Measurements from ENCODE around the gene WBP2.

WBP2 gene

GRCh38 chr17:75878174-75878998 is 23.3 kb upstream of the WBP2 start, which contains the start of gene TRIM47 (continued):
- TF ChIP-seq KLF10 (tag by site-specific recombination; IDR thresholded peaks at IDR 0.05) (0 out of 2 replicates have a peak, but pooled peaks have one; percentile 17), ZNF548 (tag by site-specific recombination; IDR thresholded peaks at IDR 0.05) (peak; percentile 14; the same call in 1 of the 2 replicates), HOXD13 (CRISPR knock-in tag; IDR thresholded peaks at IDR 0.05; ENCODE audit: borderline replicate concordance) (no peak), GLIS1 (tag by site-specific recombination; IDR thresholded peaks at IDR 0.05) (peak; percentile 93), ZNF335 (tag by site-specific recombination; conservative IDR thresholded peaks at IDR 0.05) (peak; percentile 67), ZFP3 (tag by site-specific recombination; IDR thresholded peaks at IDR 0.05; ENCODE audit: low read depth) (no peak), ZBTB8A (tag by site-specific recombination; IDR thresholded peaks at IDR 0.05) (peak; percentile 85), ZNF76 (tag by site-specific recombination; IDR thresholded peaks at IDR 0.05; ENCODE audit: borderline replicate concordance, low read depth) (no peak), GLI4 (tag by site-specific recombination; IDR thresholded peaks at IDR 0.05) (no peak), ZBTB26 (tag by site-specific recombination; optimal IDR thresholded peaks at IDR 0.05) (peak; percentile 61), ZNF16 (tag by site-specific recombination; IDR thresholded peaks at IDR 0.05; ENCODE audit: low read depth) (no peak), YY2 (tag by site-specific recombination; IDR thresholded peaks at IDR 0.05) (no peak), ZNF202 (tag by site-specific recombination; IDR thresholded peaks at IDR 0.05; ENCODE audit: borderline replicate concordance) (no peak), ZNF837 (tag by site-specific recombination; IDR thresholded peaks at IDR 0.05) (no peak), ZBTB48 (tag by site-specific recombination; IDR thresholded peaks at IDR 0.05) (peak; percentile 74)
- TF ChIP-seq, protein P1, sequence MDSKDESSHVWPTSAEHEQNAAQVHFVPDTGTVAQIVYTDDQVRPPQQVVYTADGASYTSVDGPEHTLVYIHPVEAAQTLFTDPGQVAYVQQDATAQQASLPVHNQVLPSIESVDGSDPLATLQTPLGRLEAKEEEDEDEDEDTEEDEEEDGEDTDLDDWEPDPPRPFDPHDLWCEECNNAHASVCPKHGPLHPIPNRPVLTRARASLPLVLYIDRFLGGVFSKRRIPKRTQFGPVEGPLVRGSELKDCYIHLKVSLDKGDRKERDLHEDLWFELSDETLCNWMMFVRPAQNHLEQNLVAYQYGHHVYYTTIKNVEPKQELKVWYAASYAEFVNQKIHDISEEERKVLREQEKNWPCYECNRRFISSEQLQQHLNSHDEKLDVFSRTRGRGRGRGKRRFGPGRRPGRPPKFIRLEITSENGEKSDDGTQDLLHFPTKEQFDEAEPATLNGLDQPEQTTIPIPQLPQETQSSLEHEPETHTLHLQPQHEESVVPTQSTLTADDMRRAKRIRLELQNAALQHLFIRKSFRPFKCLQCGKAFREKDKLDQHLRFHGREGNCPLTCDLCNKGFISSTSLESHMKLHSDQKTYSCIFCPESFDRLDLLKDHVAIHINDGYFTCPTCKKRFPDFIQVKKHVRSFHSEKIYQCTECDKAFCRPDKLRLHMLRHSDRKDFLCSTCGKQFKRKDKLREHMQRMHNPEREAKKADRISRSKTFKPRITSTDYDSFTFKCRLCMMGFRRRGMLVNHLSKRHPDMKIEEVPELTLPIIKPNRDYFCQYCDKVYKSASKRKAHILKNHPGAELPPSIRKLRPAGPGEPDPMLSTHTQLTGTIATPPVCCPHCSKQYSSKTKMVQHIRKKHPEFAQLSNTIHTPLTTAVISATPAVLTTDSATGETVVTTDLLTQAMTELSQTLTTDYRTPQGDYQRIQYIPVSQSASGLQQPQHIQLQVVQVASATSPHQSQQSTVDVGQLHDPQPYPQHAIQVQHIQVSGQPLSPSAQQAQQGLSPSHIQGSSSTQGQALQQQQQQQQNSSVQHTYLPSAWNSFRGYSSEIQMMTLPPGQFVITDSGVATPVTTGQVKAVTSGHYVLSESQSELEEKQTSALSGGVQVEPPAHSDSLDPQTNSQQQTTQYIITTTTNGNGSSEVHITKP (tag by site-specific recombination; IDR thresholded peaks at IDR 0.05) = no peak

GRCh38 chr17:75877752-75878173 is 22.6 kb upstream of the WBP2 start:
- POLR2A ChIA-PET = interaction anchor here (0.6 to 5.1 kb wide), 9 partner anchors 9 to 169 kb away, joined by 3 to 34 read pairs (median 5); partner anchors contain the start of genes MRPL38, TRIM65 and WBP2
- CTCF ChIA-PET = interaction anchor here (0.5 to 7.6 kb wide), 13 partner anchors 10 to 882 kb away, joined by 3 to 84 read pairs (median 5); partner anchors contain the start of genes GALK1, TRIM65 and WBP2
- Histone ChIP-seq H3K36me3 (ENCODE audit: control insufficient read depth in 2 of 2, insufficient read depth in 1 of 2, low read length in 2 of 2) (peaks cover 0 to 4% of the 10 kb centered on the region in 2 experiments; a peak in 1 of 3 replicates), H3K9me3 (ENCODE audit: control insufficient read depth, insufficient read depth, low read depth, low read length) (no peaks in the 10 kb centered on the region), H3K4me3 (ENCODE audit: low read depth, low read length) (peak overlapping the region; percentile 24), H3K4me1 (ENCODE audit: control insufficient read depth, insufficient read depth, low read length) (peaks cover 2% of the 10 kb centered on the region), H3K27ac (ENCODE audit: extremely low read depth, low read depth, low read length) (peak overlapping the region; percentile 61; the same call in 1 of the 2 replicates)
- TF ChIP-seq ZSCAN30 (tag by site-specific recombination; IDR thresholded peaks at IDR 0.05) (peak; percentile 59; the same call in 1 of the 2 replicates), ZBTB26 (tag by site-specific recombination; optimal IDR thresholded peaks at IDR 0.05) (peak; percentile 88), KLF10 (tag by site-specific recombination; IDR thresholded peaks at IDR 0.05) (no peak; the same call in 1 of the 2 replicates), ZNF114 (tag by site-specific recombination; IDR thresholded peaks at IDR 0.05) (no peak), ZBTB6 (tag by site-specific recombination; IDR thresholded peaks at IDR 0.05) (0 out of 2 replicates have a peak, but pooled peaks have one; percentile 27), ZNF529 (tag by site-specific recombination; IDR thresholded peaks at IDR 0.05; ENCODE audit: insufficient replicate concordance) (no peak), PBX3 (CRISPR knock-in tag; IDR thresholded peaks at IDR 0.05) (no peak), ZNF335 (tag by site-specific recombination; conservative IDR thresholded peaks at IDR 0.05) (peak; percentile 53; the same call in 1 of the 2 replicates), ZBTB17 (tag by site-specific recombination; IDR thresholded peaks at IDR 0.05) (peak; percentile 1), ZNF121 (tag by site-specific recombination; IDR thresholded peaks at IDR 0.05) (0 out of 2 replicates have a peak, but pooled peaks have one; percentile 15), OSR2 (tag by site-specific recombination; IDR thresholded peaks at IDR 0.05) (peak; percentile 44; the same call in 1 of the 2 replicates), ZNF223 (tag by site-specific recombination; IDR thresholded peaks at IDR 0.05) (0 out of 2 replicates have a peak, but pooled peaks have one; percentile 33)

Data from HEK293 (cell line).